ENCODE results near the gene CYP24A1. TPM values are rescaled to one million over a fixed set of nuclear protein-coding genes. Genes with fewer than 3 reads are reported as not detected.

The CYP24A1 gene
- total RNA-seq, 1 experiment from 2014 or later: 0.20 TPM

DNA sequence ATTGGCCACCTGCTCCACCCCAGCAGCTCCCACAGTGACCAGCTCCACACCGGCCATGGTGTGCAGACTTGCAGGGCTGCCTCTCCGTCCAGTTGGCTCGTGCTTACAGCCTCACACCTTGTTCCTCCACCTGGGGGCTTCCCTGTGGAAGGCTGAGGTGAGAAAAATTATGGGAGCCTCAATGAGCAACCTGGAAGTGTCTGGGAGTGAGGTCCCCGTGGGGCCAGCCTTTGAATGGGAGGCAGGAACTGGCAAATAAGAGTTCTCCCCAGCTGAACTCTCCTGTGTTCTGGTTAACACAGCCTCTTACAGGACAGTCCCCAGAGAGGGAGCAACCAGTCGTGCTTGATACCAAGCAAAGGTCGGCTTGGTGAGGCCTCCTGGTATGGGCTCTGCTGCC, 30.3 kb upstream of the CYP24A1 start:
- no peak for DNase-seq (ENCODE audit: extremely low read depth, low read depth)

DNA sequence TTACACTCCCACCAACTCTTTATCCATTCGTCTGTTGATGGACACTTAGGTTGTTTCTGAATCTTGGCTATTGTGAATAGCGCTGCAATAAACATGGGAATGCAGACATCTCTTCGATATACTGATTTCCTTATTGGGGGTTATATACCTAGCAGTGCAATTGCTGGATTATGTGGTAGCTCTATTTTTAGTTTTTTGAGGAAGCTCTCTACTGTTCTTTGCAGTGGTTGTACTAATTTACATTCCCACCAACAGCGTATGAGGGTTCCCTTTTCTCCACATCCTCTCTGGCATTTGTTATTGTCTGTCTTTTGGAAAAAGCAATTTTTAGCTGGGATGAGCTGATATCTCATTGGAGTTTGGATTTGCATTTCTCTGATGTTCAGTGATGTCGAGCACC, 29.5 kb upstream of the CYP24A1 start:
- DNase-seq (ENCODE audit: extremely low read depth, low read depth): no peak

DNA sequence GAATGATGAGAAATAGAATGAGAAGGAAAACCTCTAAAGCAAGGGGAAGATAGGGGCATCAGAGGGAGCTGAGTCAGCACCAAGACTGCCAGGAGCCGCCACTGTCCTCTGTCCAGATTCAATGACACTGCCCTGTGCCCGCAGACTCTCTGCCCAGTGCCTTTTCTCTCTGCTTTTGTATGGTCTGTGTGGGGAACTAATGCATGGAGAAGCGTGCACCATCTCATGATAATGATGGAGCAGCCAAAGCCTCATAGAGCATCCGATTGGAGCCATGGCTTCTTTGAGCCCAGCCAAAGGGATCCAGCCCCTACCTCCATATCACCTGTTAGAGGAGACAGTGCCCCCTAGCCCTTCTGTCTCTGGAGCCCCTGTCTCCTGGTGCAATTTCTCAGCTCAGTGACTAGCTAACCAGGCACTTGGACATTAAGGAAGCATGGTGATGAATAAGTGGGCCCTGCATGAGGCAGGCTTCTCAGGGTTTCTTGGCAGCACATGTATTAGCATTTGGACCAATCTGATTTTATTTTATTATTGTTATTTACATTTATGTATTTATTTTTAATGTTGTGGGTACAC, 27.6 kb upstream of the CYP24A1 start:
- DNase-seq (ENCODE audit: extremely low read depth, low read depth): no peak

DNA sequence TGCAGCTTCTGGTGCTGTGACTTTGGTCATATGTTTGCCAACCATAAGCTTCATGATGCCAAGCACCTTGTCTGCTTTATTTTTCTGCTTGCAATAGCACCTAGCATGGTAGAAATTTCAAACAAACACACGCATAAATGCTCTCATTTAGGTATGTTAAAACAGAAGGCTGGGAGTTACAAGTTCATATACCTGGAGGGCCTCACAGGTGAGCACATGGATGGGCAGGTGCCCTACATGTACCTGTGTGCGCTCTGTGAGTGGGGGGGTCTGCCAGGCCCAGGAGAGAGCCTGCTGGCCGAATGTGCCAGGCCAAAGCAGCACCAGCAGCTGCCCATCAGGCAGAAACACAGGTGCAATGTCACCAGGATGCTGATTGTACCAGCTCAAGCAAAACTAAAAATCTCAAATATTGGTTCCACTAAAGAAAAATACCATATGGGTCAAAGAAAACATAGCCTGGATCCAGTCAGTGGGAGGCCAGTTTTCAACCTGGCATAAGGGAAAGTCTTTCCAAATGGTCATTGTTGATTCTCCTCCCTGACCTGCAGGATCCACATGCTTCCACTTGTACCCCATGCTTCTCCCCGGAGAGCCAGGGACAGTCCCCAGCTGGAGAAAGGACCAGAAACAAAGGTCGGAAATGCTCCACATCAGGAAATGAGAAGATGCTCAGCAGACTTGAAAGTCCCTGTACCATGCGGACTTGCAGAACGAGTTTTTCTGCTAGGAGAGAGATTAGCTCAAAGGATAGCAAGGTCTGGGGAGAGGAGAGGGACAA, 26.9 kb upstream of the CYP24A1 start:
- no peak for DNase-seq (ENCODE audit: extremely low read depth, low read depth)

DNA sequence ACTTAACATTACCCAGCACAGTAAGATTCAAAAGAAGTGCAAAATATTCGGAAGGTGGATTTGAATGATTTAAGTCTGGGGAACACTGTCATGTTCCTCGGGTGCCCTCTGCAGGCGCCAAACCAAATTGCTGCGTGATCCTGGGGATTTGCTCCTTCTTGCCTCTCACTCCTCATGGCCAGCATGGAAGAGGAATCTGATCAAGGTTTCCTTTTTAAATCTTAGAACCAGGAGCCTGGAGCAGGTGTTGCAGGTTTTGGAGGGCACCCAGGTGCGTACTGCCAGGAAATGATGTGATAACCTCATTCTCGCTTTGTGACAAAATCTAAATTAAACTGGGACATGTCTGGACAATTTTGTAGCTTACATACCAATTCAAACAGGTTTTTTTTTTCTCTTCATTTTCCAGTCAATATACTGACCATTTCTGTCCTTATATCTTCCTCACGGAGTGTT, 26.0 kb upstream of the CYP24A1 start:
- DNase-seq (ENCODE audit: extremely low read depth, low read depth): peak; percentile 66

DNA sequence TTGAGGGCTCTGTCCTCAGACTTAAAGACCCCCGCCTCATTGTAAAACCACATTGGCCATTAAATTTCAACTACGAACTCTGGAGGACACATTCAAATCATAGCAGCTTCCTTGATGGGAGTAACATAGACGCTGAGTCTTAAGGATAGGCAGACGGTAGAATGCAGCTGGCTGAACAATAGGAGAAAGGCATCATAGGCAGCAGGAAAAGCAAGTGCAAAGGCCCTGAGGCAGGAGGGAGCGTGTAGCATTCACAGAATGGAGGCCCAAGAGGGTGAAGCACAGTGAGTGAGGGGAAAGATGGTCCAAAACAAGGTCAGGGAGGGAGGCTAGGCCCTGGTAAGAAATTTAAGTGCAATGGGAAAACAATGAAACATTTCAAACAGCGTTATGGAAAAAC, 25.5 kb upstream of the CYP24A1 start:
- DNase-seq (ENCODE audit: extremely low read depth, low read depth): no peak

DNA sequence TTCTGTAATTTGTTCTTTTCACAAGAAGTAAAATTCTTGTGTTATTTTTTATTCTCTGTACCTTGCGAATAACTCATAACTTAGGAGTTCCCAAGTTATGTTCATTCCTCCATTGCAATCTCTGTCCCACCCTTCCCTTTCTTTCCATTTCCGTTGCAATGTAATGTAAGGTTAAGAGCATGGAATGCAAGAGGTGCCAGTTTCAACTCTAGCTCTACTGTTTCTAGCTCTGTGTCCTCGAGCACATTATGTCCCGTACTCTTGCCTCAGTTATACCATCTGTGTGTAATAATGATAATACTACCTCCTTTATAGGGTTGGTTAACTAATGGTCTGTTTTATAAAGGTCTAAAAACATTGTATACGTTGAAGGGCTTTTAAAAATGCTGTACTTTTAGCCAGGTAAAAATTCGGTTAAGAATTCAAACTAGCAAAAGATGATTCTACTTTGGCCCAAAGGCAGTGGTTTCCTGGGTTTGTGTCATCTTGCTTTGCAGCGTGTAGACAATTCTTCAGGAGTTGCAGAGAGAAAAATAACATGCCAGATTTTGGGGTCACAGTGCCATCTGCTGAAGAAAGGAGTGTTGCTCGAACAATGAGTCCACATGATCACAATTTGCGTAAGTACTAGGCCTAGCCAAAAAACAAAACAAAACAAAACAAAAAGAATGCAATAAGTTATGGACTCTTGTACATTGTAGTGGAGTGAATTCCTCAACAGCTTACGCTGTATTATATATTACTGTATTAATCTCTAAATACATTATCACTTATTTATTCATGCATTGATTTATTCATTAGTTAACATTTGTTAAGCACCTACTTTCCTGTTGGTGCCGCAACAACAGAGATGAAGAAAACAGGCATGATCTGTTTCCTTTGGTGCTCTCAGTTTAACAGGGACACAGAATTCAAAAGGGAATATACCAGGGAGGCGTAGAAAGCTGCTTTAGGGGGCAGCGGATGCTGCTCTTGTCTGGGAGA, 24.1 kb upstream of the CYP24A1 start:
- DNase-seq (ENCODE audit: extremely low read depth, low read depth): no peak

DNA sequence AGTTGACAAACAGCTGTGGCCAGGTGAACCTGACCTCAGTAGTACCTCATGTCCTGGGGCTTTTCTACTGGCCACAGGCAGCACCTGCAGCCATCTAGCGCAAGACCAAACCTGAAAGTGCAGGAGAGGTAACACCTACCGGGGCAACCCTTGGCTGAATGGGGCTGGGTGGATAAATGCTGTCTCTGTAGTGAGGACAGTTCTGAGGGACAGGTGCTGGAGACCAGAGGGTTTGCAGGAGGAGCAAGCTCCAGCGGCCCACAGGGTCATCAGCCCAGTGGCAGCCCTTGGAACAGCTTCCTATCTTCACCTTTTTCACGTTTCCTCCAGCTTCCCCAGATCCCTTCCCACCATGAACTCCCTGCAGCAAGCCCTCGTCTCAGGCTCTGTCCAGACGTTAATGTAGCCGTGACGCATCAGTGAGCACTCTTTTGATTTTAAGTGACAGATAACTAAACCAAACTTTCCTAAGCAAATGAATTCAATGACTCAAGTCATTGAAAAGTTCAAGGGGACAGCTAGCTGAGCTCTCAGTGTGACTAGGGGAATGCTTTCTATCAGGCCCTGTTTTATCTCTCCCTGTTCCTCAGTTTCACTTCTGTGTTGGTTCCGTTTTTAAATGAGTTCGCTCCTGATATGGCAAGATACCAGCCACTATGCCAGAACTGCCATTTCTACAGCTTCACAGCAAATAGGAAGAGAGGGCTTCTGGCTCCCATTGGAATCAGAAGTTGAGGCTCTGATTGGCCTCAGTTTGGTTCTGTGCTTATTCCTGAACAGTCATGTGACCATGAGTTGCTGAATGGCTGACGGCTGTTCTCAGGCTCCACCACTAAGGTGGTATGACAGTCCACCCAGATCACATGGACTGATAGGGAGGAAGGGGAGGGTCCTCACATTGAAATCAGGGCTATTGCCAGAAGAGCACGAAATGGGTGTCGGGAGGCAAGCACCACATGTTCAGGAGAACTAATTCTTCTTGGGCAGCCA, 22.0 kb upstream of the CYP24A1 start:
- DNase-seq (ENCODE audit: extremely low read depth, low read depth): no peak

DNA sequence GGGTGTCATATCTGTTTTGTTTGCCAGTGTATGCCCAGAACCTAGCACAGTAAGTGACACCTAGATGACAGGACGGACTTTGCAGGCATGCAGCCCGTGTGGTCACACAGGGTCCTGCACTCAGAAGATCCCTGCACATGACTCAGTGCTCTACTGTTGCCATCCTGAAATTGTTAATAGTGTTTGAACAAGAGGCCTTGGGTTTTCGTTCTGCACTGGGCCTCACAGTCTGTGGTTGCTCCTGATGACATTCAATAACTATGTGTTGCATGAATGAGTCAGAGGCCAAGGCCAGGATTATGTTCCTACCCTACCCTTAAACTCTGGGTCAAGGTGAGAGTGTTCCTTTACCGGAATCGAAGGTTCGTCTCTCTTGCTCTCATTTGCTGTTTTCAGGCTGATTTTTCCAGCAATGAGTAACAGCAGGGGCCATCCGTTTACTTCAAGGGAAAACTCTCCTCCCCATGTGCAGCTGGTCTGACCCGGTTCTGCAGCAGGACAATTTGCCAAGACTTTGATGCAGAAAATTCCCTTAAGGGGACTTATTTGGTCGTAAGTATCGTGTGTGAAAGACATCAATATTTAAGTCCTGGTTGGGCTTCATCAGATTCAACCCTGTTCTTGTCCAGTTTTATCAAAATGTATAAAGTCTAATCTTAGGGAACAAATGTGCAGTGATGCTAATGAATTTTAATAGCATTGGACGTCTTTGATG, 21.1 kb upstream of the CYP24A1 start:
- no peak for DNase-seq (ENCODE audit: extremely low read depth, low read depth)

DNA sequence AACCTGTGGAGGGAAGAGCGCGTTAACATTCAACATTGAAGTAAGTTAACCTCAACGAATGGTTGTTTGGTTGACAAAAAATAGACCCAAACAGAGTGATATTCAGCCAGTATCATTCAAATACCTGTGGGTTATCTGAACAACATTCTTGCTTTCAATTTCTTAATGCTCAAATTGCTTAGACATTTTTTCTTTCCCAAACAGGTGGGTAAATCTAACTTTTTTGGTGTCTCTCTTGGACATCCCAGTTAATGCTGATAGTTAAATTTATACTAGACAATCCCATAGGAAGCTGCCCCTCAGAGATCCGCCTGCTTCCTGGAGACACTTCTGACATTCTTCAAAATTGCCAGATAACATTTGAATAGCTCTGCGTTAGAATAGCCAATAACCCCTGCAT, 20.0 kb upstream of the CYP24A1 start:
- no peak for DNase-seq (ENCODE audit: extremely low read depth, low read depth)

DNA sequence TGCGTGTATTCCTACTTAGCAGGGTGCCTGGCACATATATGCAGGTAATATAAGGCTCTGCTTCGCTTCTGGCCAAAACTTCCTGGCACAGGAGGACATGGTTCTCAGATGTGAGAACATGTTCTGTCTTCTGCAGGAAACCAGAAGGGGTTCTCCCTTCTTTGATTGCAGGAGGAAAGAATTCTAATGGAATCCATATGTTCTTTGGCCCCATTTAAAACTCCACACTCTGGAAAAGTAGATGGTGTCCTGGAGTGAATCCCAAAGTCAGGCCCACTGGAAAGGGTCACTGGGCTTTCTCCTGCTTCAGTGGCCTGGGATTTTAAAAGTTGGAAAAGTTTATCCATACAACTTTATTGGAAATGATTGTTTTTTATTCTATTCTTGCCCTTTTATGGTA, 16.4 kb upstream of the CYP24A1 start:
- DNase-seq (ENCODE audit: extremely low read depth, low read depth): no peak

DNA sequence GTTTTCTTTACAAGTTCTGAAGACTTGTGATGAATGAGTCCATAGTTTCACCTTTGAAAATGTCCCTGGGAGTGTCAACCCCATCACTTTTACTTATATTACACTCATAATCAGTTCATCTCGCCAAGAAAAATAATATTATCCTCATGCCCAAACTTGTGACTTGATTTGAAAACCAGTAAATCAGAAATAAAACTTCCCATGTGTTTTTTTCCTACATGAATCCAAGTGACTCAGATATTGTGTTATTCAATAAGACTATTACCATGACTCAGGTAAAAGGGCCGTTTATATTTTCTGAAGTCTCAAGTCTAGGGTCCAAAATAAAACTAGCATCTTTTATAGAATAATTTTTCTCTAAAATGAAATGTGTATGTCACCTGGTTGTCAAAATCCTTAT, 15.8 kb upstream of the CYP24A1 start:
- DNase-seq (ENCODE audit: extremely low read depth, low read depth): no peak

DNA sequence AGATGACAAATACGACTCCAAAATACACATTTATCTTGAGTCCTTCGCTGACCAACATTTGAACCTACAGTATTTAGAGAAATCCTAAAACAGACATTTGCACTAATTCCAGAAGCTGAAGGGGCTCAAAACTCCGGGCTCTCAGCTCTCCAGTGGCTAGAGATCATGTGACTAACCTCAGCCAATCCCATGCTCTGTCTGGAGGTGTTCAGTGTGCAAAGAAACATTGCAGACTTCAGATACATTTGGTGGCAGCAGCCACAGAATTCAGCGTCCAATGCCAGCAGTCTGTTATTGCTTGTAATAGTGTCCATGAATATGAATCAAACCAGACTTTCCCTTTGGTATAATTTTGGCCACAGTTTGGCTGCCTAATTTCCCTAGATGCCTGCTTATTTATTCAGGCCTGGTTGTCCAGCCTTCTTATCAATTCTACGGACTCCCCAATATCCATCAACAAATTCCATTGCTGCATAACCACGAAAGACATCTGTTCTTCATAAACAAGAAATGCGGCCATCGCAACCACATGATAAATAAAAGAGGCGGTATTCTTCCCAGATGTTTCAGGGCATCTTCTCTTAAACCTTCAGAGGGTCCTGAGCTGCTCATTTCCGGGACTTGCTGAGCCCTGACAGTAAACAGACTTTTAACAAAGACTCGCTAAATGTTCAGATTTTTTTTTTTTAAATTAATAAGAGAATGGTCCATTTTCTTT, 14.5 kb upstream of the CYP24A1 start:
- no peak for DNase-seq (ENCODE audit: extremely low read depth, low read depth)

DNA sequence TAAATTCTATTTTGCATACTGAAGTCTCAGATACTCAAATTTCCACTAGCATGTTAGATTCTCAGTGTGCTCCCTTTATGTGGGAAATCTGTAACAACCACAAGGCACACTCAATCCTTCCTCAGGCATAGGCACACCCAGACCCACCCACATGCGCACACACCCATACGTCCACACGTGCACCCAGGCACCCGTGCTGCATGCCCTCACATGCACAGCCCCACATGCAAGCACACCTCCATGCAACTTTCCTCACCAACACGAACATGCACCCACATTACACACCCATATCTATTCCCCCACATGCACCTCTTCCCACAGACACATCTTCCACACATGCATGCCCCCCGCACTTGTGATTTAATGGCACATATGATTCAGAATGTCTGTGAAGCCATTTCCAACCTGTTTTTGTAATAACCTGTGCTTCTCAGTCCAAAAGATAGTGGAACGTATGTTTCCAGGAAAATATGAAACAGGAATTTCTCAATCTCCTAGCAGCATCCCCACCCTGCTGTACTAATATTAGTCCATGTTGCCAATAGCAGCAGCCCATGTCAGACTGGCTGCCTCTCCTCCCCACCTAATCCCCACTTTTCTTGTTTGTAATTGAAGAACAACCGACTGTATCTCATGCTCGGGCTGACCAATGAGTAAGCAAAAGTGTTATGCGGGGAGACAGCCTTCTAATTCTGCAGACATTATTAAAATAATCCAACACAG, 11.3 kb upstream of the CYP24A1 start:
- DNase-seq (ENCODE audit: extremely low read depth, low read depth): no peak

DNA sequence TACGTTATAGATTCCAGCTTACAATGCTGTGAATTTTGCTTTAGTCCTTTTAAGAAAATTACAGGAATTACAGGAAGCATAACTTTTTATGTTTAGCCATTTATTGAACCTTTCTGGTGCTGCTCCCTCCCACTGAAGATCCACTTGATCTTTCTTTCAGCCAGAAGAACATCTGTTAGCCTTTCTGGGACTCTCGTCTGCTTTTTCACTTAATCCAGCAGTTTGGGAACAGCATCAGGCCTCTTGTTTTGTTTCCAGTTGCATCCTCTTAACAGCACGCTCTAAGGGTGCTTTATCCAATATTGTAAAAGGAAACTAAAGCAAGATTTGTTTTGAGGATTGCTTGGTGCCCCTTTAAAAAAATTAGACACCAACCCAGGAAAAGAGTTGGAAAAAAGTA, 10.3 kb upstream of the CYP24A1 start:
- no peak for DNase-seq (ENCODE audit: extremely low read depth, low read depth)

DNA sequence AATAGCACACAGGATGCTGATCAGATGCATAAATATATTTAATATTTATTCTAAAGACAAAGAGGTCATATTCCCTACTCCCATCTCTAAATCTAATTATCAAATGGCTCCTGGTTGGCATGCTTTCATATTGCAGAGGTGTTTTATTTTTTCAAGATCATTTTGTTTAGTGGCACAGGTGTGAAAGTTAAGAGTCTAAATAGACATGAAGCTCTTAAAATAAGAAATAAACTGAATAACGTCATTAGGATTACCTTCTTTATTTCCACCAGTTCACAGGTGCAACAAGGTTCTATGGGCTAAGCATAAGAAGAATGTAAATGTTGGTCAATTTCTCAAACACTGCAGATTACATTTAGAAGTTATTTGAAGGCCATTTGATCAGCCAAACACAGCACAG, 7.1 kb upstream of the CYP24A1 start:
- no peak for DNase-seq (ENCODE audit: extremely low read depth, low read depth)

DNA sequence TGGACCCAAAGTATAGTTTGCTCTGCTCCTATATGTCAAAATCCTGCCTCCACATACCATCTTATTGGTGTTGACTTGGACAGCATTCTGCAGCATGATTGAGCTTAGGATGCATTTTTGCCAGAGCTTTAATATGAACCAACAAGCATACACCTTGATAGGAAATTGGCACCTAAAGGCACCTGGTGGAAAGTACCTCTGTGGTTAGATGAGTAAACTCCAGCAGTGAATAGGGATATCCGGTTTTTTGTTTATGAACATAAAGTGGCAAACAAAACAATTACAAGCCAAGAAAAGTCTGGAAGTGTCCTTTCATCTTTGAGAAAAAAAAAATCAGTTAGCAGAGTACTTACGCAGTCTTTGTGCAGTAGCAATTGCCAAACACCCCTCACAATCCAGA, 6.2 kb upstream of the CYP24A1 start:
- DNase-seq (ENCODE audit: extremely low read depth, low read depth): no peak

DNA sequence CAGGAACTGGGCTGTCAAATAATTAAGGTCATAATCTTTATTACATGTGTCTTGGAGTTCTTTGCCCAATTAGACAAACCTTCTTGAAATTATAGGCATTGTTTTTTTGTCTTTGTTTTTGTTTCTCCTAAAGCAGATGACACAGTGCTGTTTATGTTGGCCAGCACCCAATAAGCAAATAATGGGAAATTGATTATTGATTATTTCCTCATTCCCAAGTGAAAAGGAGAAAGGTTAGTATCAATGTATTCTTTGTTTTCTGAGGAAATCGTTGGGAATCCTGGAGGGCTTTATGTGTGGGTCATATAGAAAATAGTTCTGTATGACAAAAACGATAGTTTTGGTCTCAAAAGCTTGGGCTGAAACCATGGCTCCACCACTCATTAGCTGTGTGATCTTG, 4.5 kb upstream of the CYP24A1 start:
- no peak for DNase-seq (ENCODE audit: extremely low read depth, low read depth)
